ENCODE measurements around the gene EFNA5.
"Not testable (repeated sequence)": the region's sequence is repeated elsewhere in the genome, so short reads cannot be mapped to it uniquely, and the experiment has no call there.

The EFNA5 gene

DNA sequence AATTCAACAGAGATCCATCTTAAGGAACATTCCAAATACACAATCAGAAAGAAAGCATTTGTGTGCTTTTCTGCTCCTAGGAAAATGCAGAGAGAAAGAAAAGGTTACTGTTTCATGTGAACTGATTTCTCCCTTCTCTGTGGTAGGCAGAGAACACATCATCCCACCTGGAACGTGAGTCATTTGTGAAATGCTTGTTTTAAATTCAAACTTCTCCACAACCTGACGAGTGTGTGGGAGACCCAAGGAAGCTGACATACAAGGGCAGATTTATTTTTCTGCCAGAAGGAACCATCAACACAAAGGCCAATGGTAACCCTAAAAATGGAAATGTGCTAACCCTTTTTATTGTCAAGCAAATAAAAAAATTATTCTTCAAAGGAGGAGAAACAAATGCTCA is 156.4 kb downstream of the EFNA5 start:
- DNase-seq: no peak

GRCh38 chr5:107513337-107514085 is 157.2 kb downstream of the EFNA5 start:
- no peak for DNase-seq

GRCh38 chr5:107512029-107512428 is 158.7 kb downstream of the EFNA5 start:
- DNase-seq: no peak

DNA sequence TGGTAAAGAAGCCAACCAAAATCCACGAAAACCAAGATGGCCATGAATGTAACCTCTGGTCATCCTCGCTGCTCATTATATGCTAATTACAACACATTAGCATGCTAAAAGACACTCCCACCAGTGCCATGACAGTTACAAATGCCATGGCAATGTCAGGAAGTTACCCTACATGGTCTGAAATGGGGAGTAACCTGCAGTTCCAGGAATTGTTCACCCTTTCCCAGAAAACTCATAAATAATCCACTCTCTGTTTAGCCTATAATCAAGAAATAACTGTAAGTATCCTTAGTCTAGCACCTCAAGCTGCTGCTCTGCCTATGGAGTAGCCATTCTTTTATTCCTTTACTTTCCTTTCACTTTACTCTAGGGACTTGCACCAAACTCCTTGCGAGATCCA is 160.6 kb downstream of the EFNA5 start:
- no peak for DNase-seq

DNA sequence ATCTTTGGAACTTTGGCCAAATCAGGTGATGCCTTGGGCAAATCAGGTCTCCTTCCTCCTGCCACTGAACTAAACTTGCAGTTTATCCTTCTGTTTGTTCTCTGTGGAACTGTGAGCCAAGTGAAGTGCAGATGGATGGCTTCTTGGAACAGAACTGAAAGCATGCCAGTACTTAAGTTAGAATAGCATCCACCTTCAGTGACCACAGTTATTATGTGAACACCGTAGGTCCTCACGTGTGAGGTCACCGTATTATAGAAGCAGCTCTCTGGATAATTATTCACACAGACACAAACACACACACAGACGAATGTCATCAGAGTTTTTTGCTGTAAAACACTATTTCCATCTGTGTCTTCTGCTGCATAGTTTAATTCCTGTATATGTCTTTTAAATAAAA is 162.6 kb downstream of the EFNA5 start:
- no peak for DNase-seq

DNA sequence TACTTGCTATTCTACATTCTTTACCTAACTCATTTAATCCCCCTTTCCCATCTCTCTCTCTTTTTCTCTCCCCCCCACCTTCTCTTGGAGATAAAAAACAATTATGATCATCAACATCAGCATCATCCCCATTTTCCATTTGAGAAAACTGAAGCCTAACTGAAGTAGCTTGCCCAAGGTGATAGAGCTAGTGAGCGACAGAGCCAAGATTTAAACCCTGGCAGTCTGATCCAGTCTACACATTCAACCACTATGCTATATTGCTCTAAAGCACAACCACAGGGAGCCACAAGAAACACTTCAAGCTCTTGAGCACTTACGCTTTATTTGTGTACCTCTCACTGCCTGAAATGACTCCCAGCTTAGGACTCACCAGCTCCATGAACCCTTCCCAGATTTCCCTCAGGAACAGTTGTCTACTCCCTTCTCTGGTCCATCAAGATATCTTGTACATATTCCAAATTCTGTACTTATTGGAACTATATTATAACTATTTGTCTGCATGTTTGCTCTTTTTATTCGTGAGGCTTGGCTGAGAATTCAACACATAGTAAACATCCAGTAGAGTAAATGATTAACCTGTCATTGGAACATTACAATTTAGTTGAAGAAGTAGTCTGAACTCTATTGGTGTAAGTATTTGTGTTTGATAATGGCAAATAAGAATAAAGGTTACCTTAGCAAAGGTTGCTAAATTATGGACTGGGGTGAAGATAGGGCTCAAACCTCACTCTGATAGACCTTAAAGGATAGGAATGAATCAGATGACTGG is 164.8 kb downstream of the EFNA5 start:
- no peak for DNase-seq

- no peak for DNase-seq
Measured at GRCh38 chr5:107504424-107504823, 166.3 kb downstream of the EFNA5 start.

DNA sequence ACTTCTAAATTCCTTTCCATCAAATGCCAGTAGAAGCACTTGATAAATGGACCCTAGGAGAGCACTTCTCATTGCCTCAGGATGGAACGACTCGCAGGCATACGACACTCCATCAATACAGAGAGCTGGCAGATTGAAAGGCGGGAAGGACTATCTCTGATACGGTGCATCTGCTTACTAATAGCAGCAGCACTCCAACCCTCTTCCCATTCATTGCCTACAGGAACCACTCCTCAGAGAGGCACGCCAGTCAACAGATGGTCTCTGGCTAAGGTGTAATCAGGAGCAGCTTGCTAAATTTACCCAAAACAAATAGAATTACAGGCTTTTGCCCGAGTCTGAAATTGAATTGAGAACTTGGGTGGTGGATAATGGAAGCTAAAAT is 168.1 kb downstream of the EFNA5 start:
- peak; percentile 18 for DNase-seq

GRCh38 chr5:107501965-107502675 is 168.6 kb downstream of the EFNA5 start:
- DNase-seq: no peak

DNA sequence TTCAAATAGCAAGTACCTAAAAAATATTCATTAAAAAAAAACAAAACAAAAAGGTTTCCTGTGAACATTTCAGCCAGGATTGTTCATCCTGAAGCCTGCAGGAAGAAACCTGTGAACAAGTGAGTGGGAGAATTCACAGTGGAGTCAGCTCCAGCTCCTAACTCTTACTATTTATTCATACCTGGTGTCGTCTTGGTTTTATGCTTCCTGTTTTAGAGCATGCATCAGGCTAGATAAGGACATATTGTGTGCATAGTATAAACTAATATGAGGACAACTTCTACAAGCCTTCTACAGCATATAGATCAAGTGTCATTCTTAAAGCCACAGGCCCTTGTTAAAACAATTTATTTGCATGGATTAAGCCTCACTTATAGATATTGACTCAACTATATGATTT is 169.9 kb downstream of the EFNA5 start:
- no peak for DNase-seq

GRCh38 chr5:107500347-107500746 is 170.4 kb downstream of the EFNA5 start:
- peak; percentile 21 for DNase-seq

- no peak for DNase-seq
Measured at GRCh38 chr5:107499776-107500175, 171.0 kb downstream of the EFNA5 start.

GRCh38 chr5:107499237-107499636 is 171.5 kb downstream of the EFNA5 start:
- DNase-seq: no peak

DNA sequence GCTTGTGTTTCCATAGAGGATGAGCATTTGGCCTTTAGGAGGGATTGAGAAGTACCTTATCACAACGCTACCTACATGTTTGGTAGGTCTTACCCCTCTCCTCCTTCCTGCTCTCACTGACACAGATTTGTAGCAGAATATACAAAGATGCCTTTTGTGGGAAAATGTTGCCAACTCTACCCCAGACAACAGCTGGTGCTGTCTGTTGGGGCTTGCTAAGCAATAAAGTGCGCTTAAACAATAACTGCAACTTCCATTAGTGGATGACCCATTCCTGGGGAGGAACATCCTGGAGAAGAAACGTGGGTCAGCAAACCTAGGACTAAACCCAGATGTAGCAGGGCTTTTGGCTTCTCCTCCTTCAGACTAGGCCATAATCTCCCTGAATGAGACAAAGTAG is 174.3 kb downstream of the EFNA5 start:
- no peak for DNase-seq

DNA sequence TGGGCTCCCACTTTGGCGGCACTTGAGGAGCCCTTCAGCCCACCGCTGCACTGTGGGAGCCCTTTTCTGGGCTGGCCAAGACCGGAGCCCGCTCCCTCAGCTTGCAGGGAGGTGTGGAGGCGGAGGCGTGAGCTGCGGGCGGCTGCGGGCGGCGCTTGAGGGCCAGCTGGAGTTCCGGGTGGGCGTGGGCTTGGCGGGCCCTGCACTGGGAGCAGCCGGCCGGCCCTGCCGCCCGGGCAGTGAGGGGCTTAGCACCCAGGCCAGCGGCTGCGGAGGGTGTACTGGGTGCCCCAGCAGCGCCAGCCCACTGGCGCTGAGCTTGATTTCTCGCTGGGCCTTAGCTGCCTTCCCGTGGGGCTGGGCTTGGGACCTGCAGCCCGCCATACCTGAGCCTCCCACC is 176.6 kb downstream of the EFNA5 start:
- DNase-seq: not testable (repeated sequence)

- no peak for DNase-seq
Measured at GRCh38 chr5:107487056-107487542, 183.6 kb downstream of the EFNA5 start.

DNA sequence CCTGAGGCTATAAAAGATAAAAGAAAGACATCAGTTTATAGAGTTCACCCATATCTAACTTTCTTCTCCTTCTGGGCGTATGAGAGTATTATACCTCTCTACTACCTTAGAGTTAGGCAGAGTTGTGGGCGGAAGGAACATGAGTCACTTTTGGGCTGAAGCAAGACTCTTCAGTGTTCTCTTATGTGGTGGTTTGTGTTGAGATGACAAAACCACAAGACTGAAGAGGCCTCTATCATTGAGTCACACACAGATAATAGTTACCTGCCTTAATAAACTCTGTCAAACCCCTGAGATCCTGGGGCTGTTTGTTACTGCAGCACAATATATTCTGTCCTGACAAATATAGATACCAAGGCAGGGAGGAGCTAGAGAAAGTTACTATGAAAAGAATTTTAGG is 184.2 kb downstream of the EFNA5 start:
- no peak for DNase-seq

- no peak for DNase-seq
Measured at GRCh38 chr5:107485184-107485583, 185.6 kb downstream of the EFNA5 start.

DNA sequence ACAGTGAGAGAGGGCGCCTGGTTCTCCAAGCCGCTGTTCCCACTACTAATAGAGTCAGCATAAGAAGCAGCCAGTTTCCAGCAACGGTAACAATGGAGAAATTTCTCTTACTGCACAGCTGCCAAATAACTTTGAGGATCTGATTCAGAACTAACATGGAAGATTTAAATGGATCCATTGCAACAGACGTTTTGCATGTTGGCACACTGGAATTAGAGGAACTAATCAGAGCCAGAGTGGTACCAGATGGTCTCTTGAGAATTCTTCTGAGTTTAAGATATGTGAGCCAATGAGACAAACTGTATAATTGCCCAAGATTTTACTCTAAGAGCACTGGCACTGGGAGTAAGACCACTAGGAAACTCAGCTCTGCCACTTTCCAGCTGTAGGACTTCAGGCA is 186.5 kb downstream of the EFNA5 start:
- no peak for DNase-seq

DNA sequence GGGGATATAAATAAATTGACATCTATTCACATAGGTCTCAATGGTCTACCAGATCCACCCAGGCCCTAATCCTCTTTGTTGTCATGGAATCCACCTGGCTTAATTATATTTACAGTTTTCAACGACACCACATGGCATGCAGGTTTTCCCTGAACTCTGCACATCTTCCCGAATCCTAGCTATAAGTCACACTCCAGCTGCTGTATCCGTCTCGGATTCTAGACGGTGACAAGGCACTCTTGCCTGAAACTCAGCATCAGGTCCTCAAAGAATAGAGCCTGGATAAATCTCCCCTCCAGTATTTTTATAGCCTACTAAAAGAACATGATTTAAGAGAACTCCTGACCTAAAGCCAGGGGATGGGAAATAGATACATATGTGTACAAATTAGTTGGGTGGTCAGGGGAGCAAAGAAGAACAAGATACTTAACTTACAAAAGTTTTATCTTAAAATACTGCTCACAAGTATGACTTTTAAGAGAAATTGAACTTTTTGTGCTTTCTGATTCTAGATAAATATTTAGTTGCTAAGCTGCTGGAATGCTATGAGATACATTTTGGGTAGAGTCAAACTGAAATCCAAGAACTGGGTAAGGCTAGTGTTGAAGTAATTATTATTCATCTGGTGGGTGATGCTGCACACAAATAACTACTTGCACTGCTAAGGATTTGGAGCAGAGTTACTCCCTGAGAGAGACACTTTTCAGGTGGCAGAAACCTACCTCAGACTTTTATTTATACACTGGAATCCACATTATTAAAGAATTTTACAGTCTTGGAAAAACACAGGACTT is 187.3 kb downstream of the EFNA5 start:
- DNase-seq: no peak

DNA sequence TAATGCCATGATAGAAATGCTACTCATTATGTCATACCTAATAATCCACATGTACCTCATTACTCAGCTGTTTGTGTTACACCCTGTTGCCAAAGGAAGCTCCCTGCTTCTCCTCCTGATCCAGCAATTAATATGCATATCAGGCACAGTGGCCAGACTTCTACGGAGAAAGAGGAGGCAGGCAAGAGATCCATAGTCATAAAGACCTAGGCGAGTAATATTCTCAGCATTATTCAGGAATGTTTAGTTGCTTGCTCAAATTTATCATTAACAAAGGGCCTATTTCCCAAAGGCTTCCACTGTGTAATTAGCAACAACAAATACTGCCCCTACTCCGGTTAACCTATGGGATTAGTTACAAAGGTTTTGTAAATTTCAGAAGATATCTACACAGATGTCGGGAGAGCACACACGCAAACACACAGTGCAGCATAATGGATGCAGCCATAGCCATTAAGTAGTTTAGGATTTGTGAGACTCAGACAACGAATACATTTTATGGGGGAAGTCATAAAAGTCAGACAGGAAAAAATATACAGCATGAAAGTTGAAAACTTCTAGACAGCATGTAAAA is 192.6 kb downstream of the EFNA5 start:
- no peak for DNase-seq

- DNase-seq: no peak
Measured at GRCh38 chr5:107477492-107477891, 193.2 kb downstream of the EFNA5 start.

- peak; percentile 25 for DNase-seq
Measured at GRCh38 chr5:107476783-107477182, 194.0 kb downstream of the EFNA5 start.

Measured in DMS153 (cell line).